ENCODE results near the gene DKKL1. TPM values are rescaled to one million over a fixed set of nuclear protein-coding genes. Genes with fewer than 3 reads are reported as not detected.

Gene DKKL1
- 0.23 to 0.88 TPM (median 0.64 TPM) in 5 replicates for total RNA-seq (2022; extraction: Qiagen RNA extraction)

GRCh38 chr19:49363268-49364082 is at the start of gene DKKL1:
TSS of gene DKKL1 (plus strand) at chr19:49363877. CDS start at chr19:49363999, 122 bp downstream.

GRCh38 chr19:49324801-49325576 is 38.7 kb upstream of the DKKL1 start, which contains the start of gene SLC6A16:
TSS of gene SLC6A16 (minus strand) at chr19:49325191. CDS start at chr19:49311347, 13,844 bp downstream.

DNA sequence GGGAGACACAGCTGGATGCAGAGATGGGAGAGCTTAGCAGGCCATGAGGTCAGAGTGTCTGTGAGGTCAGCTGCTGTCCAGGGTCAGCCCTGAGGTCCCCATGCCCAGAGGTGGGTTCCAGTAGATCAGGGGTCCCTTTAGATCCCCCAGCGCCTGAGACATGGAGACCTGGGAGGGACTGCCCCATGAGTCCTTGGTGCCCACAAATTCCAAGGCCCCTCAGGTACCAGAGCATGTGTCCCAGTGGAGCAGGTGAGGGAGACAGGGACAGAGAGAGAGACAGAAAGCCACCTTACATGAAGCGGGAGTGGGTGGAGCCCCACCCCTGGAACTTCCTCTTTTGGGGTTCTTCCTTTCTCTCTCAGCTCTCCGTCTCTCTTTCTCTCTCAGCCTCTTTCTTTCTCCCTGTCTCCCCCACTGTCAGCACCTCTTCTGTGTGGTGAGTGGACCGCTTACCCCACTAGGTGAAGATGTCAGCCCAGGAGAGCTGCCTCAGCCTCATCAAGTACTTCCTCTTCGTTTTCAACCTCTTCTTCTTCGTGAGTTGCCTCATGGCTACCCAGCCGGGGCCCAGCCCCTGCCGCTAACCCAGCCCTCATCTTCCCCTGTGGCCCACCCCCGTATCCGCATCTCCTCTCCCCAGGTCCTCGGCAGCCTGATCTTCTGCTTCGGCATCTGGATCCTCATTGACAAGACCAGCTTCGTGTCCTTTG is 28.4 kb upstream of the DKKL1 start, which contains the start of gene CD37:
TSS of gene CD37 (plus strand) at position 336 of the 713 bp plus-strand sequence. CDS start at position 471, 135 bp downstream.

DNA sequence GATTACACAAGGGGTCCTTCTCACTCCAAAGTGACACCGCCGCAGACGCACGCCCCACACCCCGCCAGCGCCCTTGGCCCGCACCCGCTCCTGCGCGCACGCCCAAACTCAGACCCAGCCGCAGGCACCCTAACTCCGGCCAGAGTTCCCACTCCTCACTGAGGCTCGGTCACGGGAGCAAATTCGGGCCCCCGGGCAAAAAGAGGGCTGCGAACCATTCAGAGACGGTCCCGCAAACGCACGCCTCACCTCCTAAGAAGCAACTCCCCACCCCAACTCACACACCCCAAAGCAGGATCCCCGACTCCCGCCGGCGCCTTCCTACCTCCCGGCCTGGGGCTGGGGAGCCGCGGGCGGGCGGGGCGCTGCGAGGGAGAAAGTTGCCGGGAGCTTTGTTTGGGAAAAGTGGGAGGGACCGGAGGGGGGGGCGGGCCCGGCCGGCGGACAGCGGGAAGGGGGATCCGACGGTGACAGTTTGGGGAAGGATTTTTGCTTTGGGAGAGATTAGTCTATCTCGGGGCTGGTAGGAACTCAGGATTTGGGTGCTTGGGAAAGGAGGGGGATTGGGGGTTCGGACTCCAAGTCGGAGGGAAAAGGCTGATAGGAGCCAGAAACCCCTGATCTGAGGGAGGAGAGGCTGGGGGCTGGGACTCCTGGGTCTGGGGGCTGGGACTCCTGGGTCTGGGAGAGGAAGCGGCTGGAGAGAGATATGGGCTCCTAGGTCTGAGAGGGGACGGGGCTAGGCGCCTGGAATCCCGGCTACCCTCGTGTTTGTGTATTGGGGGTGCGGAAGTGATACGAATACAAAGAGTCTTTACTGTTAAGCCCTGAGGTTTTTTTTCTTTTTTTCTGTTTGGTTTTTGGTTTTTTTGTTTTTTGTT is 1.4 kb upstream of the DKKL1 start, which contains the start of gene TEAD2:
TSS of gene TEAD2 (minus strand) at position 369 of the 881 bp plus-strand sequence. CDS start 2,341 bp downstream, outside the sequence.

GRCh38 chr19:49387936-49388372 is 24.3 kb downstream of the DKKL1 start, which contains the start of gene KASH5:
TSS of gene KASH5 (plus strand) at chr19:49388249. CDS start at chr19:49390884, 2,635 bp downstream.

GRCh38 chr19:49423071-49423984 is 59.7 kb downstream of the DKKL1 start, which contains the start of gene PTH2:
TSS of gene PTH2 (minus strand) at chr19:49423441. CDS start at chr19:49423339, 102 bp downstream.

Other genes with a start within 250 kb of the DKKL1 start
- gene LIN7B, start 249.5 kb upstream of the DKKL1 start, total RNA-seq (2022; extraction: Qiagen RNA extraction), result 5.1 to 9.9 TPM (median 7.0 TPM) in 5 replicates
- 0.91 to 2.0 TPM (median 1.6 TPM) in 5 replicates for gene C19orf73, start 244.7 kb upstream of the DKKL1 start, total RNA-seq (2022; extraction: Qiagen RNA extraction)
- 4.8 to 8.8 TPM (median 7.2 TPM) in 5 replicates for gene PPFIA3, start 244.3 kb upstream of the DKKL1 start, total RNA-seq (2022; extraction: Qiagen RNA extraction)
- 0.05 TPM in 1 of 5 replicates, not detected in the others for gene HRC, start 208.5 kb upstream of the DKKL1 start, total RNA-seq (2022; extraction: Qiagen RNA extraction)
- 7.3 to 10.2 TPM (median 9.0 TPM) in 5 replicates for gene TRPM4, start 206.1 kb upstream of the DKKL1 start, total RNA-seq (2022; extraction: Qiagen RNA extraction)
- 0.74 to 1.3 TPM (median 1.1 TPM) in 5 replicates for gene SLC6A16, start 38.7 kb upstream of the DKKL1 start, total RNA-seq (2022; extraction: Qiagen RNA extraction)
- gene CD37, start 28.5 kb upstream of the DKKL1 start, total RNA-seq (2022; extraction: Qiagen RNA extraction), result not detected in 5 replicates
- gene TEAD2, start 1.5 kb upstream of the DKKL1 start, total RNA-seq (2022; extraction: Qiagen RNA extraction), result 12.3 to 18.5 TPM (median 16.9 TPM) in 5 replicates
- 0.10 TPM in 1 of 5 replicates, not detected in the others for gene KASH5, start 24.4 kb downstream of the DKKL1 start, total RNA-seq (2022; extraction: Qiagen RNA extraction)
- not detected in 5 replicates for gene PTH2, start 59.6 kb downstream of the DKKL1 start, total RNA-seq (2022; extraction: Qiagen RNA extraction)
- 0.12 to 0.27 TPM (median 0.16 TPM) in 5 replicates for gene GFY, start 61.5 kb downstream of the DKKL1 start, total RNA-seq (2022; extraction: Qiagen RNA extraction)
- 0.49 to 0.71 TPM (median 0.60 TPM) in 5 replicates for gene SLC17A7, start 77.7 kb downstream of the DKKL1 start, total RNA-seq (2022; extraction: Qiagen RNA extraction)
- 87.3 to 93.9 TPM (median 89.3 TPM) in 5 replicates for gene PIH1D1, start 87.9 kb downstream of the DKKL1 start, total RNA-seq (2022; extraction: Qiagen RNA extraction)
- 15.9 to 24.2 TPM (median 23.6 TPM) in 5 replicates for gene ALDH16A1, start 89.3 kb downstream of the DKKL1 start, total RNA-seq (2022; extraction: Qiagen RNA extraction)
- gene FLT3LG, start 110.3 kb downstream of the DKKL1 start, total RNA-seq (2022; extraction: Qiagen RNA extraction), result 1.1 to 1.7 TPM (median 1.3 TPM) in 5 replicates
- gene RPL13A, start 123.7 kb downstream of the DKKL1 start, total RNA-seq (2022; extraction: Qiagen RNA extraction), result 3,944 to 4,526 TPM (median 4,133 TPM) in 5 replicates
- gene RPS11, start 132.6 kb downstream of the DKKL1 start, total RNA-seq (2022; extraction: Qiagen RNA extraction), result 3,950 to 4,247 TPM (median 3,984 TPM) in 5 replicates
- gene FCGRT, start 148.8 kb downstream of the DKKL1 start, total RNA-seq (2022; extraction: Qiagen RNA extraction), result 24.3 to 33.5 TPM (median 29.7 TPM) in 5 replicates
- 1.4 to 3.0 TPM (median 2.4 TPM) in 5 replicates for gene RCN3, start 164.1 kb downstream of the DKKL1 start, total RNA-seq (2022; extraction: Qiagen RNA extraction)
- gene NOSIP, start 216.7 kb downstream of the DKKL1 start, total RNA-seq (2022; extraction: Qiagen RNA extraction), result 87.6 to 112 TPM (median 109 TPM) in 5 replicates
- gene PRRG2, start 217.4 kb downstream of the DKKL1 start, total RNA-seq (2022; extraction: Qiagen RNA extraction), result 0.85 to 1.1 TPM (median 0.96 TPM) in 5 replicates
- 31.0 to 38.2 TPM (median 37.4 TPM) in 5 replicates for gene PRR12, start 227.3 kb downstream of the DKKL1 start, total RNA-seq (2022; extraction: Qiagen RNA extraction)